Measurements from ENCODE around the gene CEBPG.

Gene CEBPG

DNA sequence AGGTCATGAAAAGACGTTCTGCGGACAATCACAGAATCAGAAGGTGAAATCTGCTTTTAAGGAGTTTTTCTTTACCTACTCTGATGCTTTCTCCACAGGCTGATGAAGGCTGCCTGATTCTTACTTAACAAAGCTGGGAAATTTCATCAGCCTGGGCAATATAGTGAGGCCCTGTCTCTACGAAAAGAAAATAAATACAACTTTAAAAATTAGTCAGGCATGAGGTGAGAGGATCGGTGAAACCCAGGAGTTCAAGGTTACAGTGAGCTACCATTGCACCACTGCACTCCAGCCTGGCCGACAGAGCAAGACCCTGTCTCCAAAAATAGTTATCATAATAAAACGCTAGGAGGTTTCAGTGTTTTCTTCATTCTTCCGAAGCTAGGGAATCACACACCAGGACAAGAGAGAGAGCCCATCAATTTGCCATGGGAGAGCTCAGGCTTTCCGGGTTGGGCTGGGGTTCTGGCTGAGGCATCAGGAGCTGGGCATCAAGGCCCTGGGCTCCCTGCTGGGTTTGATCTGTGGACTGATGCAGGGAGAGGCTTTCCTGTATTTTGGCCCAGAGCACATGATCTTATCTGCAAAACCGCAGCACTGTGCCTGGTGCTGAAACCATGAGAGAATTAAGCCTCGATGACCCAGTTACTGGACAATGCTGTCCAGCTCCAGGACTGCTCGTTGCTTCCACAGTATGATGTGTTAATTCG is 25.1 kb upstream of the CEBPG start:
- ChIA-PET POLR2A (ENCODE audit: low non-redundant PET) (no interaction called here), CTCF (no interaction called here)
- DNase-seq (ENCODE audit: low spot score): no peak
- H3K27ac ChIP-seq: no peak overlapping the region
- TF ChIP-seq, protein P1, sequence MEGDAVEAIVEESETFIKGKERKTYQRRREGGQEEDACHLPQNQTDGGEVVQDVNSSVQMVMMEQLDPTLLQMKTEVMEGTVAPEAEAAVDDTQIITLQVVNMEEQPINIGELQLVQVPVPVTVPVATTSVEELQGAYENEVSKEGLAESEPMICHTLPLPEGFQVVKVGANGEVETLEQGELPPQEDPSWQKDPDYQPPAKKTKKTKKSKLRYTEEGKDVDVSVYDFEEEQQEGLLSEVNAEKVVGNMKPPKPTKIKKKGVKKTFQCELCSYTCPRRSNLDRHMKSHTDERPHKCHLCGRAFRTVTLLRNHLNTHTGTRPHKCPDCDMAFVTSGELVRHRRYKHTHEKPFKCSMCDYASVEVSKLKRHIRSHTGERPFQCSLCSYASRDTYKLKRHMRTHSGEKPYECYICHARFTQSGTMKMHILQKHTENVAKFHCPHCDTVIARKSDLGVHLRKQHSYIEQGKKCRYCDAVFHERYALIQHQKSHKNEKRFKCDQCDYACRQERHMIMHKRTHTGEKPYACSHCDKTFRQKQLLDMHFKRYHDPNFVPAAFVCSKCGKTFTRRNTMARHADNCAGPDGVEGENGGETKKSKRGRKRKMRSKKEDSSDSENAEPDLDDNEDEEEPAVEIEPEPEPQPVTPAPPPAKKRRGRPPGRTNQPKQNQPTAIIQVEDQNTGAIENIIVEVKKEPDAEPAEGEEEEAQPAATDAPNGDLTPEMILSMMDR (conservative IDR thresholded peaks at IDR 0.05; ENCODE audit: low read depth): no peak

DNA sequence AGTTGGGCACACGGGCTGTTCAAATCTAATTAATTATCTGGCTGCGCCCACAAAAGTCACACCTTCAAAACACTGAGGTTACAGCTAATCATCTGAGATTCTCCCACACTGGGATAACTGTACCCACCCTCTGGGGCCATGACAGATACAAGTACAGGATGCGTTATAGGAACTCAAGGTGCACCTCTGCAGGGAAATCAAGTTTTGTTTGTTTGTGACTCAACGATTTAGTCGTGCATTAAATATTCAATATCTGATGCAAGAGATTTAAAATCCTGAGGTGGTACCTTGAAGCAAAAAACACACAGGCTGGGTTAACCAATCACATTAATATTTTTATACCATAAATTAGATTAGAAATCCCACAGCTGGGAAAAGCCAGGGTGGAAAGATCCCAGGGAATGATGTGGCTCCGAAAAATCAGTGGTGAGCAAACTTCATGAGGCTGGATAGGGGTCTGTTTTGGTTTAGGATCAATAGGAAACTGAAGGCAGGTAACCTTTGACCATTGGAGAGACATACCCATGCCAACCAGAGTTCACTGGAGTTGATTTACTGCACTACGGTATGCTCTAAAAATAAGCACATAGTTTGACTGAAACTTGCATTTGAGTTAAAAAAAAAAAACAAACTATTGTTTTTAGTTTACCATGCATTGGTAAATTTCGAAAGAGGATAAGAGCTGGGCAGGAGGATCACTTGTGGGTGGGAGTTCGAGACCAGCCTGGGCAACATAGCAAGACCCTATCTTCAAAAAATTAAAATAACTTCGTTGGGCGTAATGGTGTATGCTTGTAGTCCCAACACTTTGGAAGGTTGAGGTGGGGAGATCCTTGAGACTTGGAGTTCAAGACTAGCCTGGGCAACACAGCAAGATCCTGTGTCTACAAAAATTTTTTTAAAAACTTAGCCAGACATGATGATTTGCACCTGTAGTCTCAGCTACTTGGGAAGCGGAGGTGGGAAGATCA is 23.9 kb upstream of the CEBPG start:
- CTCF ChIA-PET: interaction anchor here (0.6 to 0.7 kb wide), 3 partner anchors 17 to 620 kb away, joined by 3 to 4 read pairs (median 3); no protein-coding TSS in a partner anchor
- TF ChIP-seq, protein P1 (conservative IDR thresholded peaks at IDR 0.05; ENCODE audit: low read depth): no peak
- H3K27ac ChIP-seq: peak overlapping the region; percentile 83
- POLR2A ChIA-PET (ENCODE audit: low non-redundant PET): no interaction called here
- DNase-seq (ENCODE audit: low spot score): no peak

DNA sequence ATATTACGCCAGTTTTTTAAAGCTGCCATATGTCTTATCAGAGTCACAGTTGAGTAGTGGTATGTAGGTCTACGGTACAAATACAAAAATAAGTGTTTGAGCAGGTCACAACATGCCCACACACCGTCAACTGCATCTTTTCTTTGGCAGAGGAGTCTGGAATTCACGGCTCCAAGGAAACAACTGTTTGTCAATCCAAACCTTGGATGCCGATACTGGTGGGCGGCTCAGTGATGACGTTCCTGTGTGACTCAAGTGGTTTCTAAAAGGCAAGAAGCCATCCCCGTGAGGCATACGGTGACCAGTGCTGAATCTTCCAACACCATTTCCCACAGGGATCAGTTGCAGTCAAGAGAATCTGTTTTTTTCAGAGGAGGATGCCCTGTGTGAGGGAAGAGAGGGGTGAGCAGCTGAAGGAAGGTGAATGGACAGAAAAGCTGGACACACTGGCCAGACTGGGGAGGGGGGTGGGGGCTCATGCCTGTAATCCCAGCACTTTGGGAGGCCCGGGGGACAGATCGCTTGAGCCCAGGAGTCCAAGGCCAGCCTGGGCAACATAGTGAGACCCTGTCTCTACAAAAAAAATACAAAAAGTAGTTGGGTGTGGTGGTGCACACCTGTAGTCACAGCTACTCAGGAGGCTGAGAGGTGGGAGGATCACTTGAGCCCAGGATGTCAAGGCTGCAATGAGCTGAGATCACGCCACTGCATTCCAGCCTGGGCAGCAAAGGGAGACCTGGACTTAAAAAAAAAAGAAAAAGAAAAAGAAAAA is 22.8 kb upstream of the CEBPG start:
- ChIA-PET POLR2A (ENCODE audit: low non-redundant PET) (no interaction called here), CTCF (interaction anchor here (0.7 kb wide), 1 partner anchor 16 kb away, joined by 4 read pairs; no protein-coding TSS in a partner anchor)
- DNase-seq (ENCODE audit: low spot score): peak; percentile 93
- peak overlapping the region; percentile 83 for H3K27ac ChIP-seq
- TF ChIP-seq, protein P1 (conservative IDR thresholded peaks at IDR 0.05; ENCODE audit: low read depth): no peak

DNA sequence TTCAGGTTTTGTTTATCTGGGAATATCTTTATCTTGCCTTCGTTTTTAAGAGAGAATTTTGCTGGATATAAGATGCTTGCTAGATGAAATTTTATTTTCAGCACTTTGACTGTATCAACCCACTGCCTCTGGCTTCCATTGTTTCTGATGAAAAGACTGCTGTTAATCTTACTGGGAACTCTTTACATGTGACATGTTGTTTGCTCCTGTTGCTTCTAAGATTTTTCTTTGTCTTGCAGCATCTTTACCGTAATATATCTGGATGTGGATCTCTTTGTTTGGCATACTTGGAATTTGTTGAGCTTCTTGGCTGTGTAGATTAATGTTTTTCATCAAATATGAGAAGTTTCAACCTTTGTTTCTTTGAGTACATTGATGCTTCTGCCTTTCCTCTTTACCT is 18.0 kb upstream of the CEBPG start:
- POLR2A ChIA-PET (ENCODE audit: low non-redundant PET): no interaction called here
- DNase-seq (ENCODE audit: low spot score): no peak
- no peak overlapping the region for H3K27ac ChIP-seq
- CTCF ChIA-PET: no interaction called here
- TF ChIP-seq, protein P1 (conservative IDR thresholded peaks at IDR 0.05; ENCODE audit: low read depth): no peak

DNA sequence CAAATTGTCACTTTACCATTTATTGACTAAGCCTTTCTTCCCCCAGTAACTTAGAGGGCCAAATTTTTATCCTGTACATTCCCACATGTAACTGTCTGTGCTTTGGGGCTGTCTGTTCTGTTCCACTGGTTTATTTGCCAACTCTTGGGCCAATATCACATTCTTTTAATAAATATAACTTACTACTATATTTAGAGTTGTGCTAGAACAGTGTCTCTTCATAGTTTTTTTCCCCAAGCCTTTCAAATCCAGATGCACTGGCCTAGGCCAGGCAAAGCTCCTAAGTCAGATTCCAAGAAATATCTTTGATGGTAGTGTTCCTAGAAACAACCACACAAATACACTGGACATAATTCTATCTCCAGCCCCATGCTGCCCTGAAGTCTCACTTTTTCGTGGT is 16.0 kb upstream of the CEBPG start:
- no peak for DNase-seq (ENCODE audit: low spot score)
- no peak overlapping the region for H3K27ac ChIP-seq
- ChIA-PET CTCF (interaction anchor here (0.8 kb wide), 1 partner anchor 122 kb away, joined by 3 read pairs; no protein-coding TSS in a partner anchor), POLR2A (ENCODE audit: low non-redundant PET) (no interaction called here)
- TF ChIP-seq, protein P1 (conservative IDR thresholded peaks at IDR 0.05; ENCODE audit: low read depth): no peak

DNA sequence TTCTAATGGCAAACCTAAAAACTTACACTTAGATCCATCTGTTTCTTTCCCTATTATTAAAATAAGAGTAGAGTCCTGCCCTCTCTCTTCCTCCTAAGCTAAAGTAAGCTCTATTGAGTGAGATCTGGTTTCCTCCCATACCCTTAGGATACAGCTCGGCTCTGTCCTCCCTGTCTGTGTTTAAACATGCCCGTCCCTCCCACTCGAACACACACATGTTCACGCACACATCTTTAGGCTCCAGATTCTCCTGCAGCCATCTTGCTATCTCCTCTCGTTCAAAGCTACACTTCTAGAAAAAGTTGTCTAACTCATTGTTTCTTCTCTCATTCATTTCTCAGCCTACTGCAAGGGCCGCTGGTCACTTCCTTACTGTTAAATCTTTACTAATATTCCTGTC is 15.1 kb upstream of the CEBPG start:
- POLR2A ChIA-PET (ENCODE audit: low non-redundant PET): interaction anchor here (0.7 kb wide), 1 partner anchor 9 kb away, joined by 7 read pairs; no protein-coding TSS in a partner anchor
- TF ChIP-seq, protein P1 (conservative IDR thresholded peaks at IDR 0.05; ENCODE audit: low read depth): no peak
- no peak overlapping the region for H3K27ac ChIP-seq
- CTCF ChIA-PET: interaction anchor here (0.6 to 0.8 kb wide), 3 partner anchors 30 to 123 kb away, joined by 3 to 5 read pairs (median 3); no protein-coding TSS in a partner anchor
- no peak for DNase-seq (ENCODE audit: low spot score)
